Right lung (tissue), 5 donors: Measurements from ENCODE around the gene TBC1D9B. TPM values are rescaled to one million over a fixed set of nuclear protein-coding genes. Genes with fewer than 3 reads are reported as not detected.
"Not testable (repeated sequence)": the region's sequence is repeated elsewhere in the genome, so short reads cannot be mapped to it uniquely, and the experiment has no call there.

Experiments
- DNase-seq, 2 donors: peaks; one replicate each; pipeline ENCODE4 v3.0.0-alpha.2; 2013
- polyA plus RNA-seq, 5 donors: library from polyadenylated mRNA; unstranded; fragments of 120-200 nt; gene quantifications; one replicate each; pipeline versions ENCODE4 v1.2.1 to v1.2.3, GENCODE V29; 2013; ENCODE audit warnings: inconsistent platforms in 1 of 5, low replicate concordance in 1 of 5; ENCODE audit not compliant: insufficient read length in 5 of 5, insufficient read depth in 1 of 5

TBC1D9B gene
- polyA plus RNA-seq, 5 donors, result 76.3 to 100 (median 89.1) TPM

DNA sequence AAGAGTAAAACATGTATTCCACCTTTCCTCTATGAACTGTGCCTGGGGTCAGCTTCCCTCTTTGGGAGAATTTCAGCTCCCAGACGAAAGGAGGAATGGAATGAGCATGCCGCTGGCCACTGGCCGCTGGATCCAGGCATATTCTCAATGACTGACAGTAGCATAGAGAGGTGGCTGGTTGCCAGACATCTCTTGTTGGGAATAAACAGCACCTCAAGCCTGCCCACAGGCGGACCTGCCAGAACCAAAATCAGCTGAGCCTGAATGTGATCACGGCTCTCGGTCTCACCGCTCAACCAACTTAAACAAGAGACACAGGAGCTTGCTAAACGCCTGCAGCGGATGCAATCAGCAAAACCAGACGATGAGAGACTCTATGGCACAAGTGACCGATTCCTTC is 20.6 kb downstream of the TBC1D9B start:
- DNase-seq, result no peak

DNA sequence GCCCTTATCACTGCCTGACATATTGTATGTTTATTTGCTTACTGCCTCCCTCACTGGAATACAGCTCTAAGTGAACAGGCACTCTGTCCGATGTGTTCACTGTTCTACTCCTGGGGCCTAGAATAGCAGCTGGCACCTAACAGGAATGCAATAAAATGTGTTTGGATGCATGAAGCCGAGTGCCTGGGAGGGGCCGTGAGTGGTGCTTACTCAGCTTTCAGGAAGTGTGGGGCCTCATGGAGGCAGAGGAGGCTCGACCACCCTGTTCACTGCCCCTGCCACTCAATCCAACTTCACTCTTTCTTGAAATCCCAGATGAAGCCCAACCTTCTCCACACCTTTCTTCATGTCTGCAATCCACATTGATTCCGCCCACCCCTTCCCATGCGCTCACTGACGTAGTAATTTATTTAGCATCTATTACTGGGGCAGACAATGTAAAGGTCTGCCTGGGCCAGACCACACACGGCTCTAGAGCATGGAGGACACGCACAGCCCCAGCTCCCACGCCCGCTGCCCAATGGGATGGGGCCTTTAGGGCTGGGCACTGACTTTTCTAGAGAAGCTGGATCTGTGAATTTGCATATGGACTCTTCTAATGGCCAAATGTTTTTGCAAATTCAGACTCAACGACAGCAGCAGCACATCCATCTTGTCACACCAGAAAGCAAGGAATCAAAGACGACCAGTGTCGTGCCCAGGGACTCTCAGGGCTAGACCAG is 21.3 kb downstream of the TBC1D9B start:
- no peak for DNase-seq

- DNase-seq, result no peak
These were observed 22.1 kb downstream of the TBC1D9B start for GRCh38 chr5:179885491-179886090.

GRCh38 chr5:179883163-179883562 is 24.5 kb downstream of the TBC1D9B start:
- DNase-seq, result no peak

- DNase-seq, result no peak
These were observed 25.4 kb downstream of the TBC1D9B start for GRCh38 chr5:179882338-179882737.

- no peak for DNase-seq
These were observed 26.7 kb downstream of the TBC1D9B start for GRCh38 chr5:179880848-179881590.

DNA sequence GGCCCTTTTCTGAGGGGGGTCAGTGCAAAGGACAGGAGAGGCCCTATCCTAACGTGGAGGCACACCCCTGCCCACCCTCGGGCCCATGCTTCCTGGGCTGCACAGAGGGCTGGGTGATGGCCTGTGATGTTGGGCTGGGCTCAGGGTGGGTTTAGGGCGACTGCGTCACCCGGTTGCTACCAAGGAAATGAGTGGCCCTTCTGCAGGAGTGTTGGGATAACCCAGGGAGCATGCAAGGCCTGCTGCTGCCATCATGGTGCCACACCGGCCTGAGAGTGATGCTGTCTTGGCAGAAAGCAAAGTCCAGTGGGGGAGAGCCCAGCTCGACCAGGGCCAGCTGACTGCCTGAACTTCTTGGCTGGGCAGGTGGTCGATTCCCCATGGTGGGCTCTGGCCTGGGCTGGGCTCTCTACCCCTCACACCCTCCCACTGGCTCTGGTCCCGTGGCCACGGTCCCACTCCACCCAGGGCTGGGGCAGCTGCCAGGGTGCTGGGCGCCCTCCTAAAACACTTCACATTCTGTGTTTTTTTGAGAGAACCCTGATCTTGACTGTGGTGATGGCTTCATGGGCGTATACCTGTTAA is 27.5 kb downstream of the TBC1D9B start:
- no peak for DNase-seq

DNA sequence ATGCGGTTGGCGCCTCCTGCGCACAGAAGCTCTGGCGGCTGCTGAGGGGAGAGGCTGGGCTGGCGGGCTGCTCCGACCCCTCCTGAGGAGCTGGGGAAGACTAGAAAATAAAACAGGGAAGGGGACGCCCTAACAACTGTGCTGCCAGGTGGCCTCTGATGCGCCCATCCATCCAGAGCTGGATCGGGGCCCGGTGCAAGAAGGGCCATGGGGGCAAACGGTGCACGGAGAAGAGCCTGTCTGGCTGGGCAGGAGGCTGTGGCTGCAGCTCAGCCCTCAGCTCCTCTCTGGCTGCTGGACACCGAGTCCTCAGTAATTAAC is 28.0 kb downstream of the TBC1D9B start:
- no peak for DNase-seq

- DNase-seq, result no peak
These were observed 28.6 kb downstream of the TBC1D9B start for GRCh38 chr5:179879003-179879689.

DNA sequence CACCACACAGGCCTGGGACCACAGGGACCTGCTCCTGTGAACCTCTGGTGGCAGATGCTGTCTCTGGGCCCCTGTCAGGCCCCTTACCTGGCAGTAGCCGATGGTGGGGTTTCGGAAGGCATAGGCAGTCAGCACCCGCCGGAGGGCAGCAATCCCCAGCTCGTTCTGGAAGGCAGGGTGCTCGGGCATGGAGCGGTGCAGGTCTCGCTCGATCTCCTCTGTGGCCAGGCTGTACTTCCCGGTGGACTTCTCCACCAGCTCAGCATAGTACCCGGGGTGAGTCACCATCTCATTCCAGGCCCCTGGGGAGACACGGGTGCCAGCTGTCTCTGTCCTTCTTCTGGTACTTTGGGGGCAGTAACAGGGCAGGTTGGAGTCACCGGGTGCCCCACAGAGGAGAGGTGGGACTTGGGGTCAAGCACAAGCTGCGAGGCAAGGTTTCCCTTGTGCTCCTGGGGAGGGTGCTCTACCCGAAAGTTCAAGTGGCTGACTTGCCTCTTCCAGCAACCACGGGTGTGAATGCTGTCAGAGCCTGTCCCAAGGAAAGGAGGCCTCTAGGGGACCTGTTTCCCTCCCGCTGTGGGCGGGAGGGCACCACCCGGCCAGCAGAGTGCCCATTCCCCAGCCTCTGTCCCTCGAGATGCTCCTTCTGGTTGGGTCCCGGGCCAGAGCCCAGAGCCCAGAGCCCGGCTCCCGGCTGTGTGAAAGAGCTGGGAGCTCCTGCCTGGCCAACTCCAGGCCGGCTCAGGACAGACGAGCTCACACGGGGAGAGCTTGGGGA is 29.3 kb downstream of the TBC1D9B start:
- DNase-seq, result no peak

- no peak for DNase-seq
These were observed 31.1 kb downstream of the TBC1D9B start for GRCh38 chr5:179876610-179876952.

DNA sequence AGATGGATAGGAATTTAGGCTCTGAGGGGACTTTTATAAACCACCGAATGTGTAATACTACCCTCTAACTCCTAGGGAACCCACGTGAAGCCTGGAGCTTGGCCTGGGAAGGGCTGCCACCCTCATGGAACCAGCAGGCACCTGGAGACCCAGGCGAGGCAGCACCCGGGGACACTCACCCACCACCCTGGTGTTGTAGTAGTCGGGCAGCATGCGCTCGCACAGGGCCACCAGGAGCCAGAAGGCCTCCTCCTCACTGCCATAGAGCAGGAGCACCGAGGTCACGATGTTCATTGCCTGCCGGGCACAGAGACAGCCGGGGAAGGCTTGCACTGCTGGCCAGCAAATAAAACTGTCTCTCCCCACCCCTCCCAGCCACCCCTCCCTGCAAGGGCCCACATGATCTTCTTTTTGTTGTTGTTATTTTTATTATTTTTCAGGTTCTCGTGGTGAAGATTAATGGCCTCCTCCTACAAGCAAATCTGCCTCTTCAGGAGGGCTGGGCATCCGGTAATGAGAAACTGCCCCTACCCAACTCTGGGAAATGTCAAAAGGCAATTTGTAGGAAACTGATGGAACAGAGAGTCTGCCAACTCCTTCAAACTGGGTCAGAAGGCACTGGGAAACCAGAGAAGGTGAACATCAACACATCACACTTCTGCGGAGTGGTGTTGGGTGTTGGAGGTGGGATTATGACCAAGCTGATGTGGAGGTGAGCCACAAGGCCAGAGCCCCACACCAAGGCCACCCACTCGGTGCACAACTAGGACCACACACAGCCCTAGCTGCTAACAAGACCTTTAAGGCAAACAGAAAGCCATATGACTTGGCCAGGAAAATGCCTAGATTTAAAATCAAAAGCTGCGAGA is 31.7 kb downstream of the TBC1D9B start:
- no peak for DNase-seq

DNA sequence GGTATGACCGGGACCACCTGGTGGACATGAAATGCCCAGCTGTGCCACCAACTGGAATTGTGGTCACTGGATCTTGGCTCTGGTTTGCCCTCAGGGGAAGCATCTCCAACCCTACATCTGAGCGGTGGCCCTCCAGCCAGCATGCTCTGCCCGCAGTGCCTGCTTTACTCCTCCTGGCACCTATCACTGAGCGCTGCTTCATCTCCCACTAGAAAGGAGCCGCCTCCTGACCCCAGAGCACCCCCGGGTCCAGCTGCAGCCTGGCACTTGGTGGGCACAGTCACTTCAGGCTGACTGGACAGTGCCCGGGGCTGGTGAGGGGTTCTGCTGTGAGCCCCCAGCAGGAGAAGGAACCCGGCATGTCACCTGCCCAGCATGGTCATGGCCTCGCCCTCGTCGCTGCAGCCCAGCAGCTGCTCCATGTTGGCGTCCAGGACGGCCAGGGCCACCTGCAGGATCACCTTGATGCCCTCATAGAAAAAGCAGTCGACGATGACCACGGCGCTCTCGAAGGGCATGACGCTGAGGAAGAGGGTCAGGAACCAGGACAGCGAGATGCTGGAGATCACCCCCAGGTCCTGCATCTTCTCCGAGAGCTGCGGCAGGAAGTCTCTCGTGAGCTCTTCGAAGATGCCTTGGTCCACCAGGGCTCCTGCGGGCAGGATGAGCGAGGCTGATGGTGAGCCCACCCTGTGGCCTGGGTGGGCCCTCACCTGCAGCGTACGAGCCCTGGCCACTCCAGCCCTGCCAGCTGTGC is 33.0 kb downstream of the TBC1D9B start:
- DNase-seq, result no peak

DNA sequence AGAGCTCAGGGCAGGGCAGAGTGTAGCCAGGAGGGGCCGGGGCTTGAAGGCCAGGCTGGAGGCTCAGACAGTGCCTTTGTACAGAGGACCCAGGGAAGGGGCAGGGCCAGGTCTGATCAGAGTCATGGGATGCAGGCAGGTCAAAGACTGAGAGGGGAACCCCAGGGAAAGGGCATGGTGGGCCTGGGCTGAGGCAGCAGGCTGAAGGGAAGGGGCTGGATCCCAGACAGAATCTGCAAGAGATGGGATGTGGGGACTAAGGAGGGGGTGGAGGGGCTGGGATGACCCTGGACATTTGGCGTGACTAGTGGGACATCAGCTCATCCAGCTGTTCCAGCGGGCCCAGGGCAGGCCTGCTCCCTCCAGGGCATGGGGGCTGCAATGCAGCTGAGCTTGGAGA is 33.6 kb downstream of the TBC1D9B start:
- DNase-seq, result no peak

GRCh38 chr5:179873588-179874110 is 34.0 kb downstream of the TBC1D9B start:
- DNase-seq, result no peak

- DNase-seq, result no peak
These were observed 34.7 kb downstream of the TBC1D9B start for GRCh38 chr5:179872828-179873575.

DNA sequence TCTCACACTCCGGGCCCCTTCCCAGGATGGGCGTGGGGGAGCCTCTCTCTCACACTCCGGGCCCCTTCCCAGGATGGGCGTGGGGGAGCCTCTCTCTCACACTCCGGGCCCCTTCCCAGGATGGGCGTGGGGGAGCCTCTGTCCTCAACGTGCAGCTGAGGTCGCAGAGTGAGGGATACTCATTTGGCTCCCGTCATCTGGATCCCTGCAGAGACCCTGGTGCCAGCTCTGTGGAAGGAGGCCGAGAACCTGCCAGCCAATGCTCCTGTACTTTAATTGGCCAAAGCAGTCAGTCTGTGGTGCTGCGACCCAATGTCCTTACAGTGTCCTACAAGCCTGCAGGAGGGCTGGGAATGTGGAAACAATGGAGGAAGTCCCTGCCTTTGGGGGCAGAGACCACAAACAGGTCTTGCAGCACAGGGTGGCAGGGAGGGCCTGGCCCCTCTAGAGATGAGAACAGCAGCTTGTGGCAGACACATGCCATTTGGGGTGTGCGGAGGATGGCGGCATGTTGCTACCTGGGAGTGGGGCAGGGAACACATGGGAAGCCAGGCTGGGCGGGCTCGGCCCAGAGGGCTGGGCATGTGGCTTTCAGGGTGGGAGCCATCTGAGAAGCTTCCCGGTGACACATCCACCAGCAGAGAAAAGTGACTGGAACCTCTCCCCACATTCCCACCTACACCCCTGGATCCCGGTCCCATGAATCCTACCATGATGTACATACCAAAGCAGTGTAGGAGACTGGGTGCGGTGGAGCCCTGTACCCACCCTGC is 35.5 kb downstream of the TBC1D9B start:
- DNase-seq, result no peak

DNA sequence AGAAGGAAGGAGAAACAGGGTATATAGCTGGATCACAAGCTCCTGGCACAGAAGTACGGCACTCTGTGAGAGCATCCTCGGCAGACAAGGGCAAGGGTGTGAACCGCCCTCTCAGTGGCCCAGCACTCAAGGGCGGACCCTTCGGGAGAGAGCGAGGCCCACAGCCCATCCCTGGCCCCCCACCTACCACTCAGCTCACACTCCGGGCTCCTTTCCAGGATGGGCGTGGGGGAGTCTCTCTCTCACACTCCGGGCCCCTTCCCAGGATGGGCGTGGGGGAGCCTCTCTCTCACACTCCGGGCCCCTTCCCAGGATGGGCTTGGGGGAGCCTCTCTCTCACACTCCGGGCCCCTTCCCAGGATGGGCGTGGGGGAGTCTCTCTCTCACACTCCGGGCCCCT is 36.2 kb downstream of the TBC1D9B start:
- DNase-seq, result not testable (repeated sequence)
